Measurements from ENCODE around the gene FKTN.

FKTN gene

DNA sequence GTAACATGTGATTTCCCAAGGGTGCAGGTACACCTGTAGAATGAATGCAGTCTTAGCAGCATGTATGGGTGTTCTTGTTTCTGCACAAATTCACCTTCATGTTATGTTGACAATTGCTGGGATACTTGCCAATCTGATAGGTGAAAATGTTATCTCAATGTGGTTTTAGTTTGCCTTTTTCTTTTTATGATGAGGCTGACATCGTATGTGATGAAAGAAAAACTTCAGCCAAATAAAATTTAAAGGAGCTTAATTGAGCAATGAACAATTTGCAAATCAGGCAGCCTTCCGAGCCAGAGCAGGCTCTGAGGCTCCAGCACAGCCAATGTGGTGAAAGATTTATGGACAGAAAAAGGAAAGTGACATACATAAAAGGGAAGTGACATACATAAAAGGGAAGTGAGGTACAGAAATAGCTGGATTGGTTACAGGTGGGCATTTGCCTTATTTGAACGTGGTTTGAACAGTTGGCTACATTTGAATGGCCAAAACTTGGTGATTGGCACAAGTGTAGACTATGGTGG is 114.8 kb downstream of the FKTN start:
- H3K4me1 ChIP-seq (ENCODE audit: insufficient read depth, low read length, severe bottlenecking), result peaks cover 10% of the 10 kb centered on the region
- H3K27me3 ChIP-seq (ENCODE audit: insufficient read depth, low read length), result no peaks in the 10 kb centered on the region
- H3K79me2 ChIP-seq (ENCODE audit: insufficient read depth, low read length), result no peaks in the 10 kb centered on the region
- no peak overlapping the region for H3K4me3 ChIP-seq (ENCODE audit: low read depth, low read length, poor library complexity, severe bottlenecking)
- H3K27ac ChIP-seq (ENCODE audit: low read depth, low read length, poor library complexity, severe bottlenecking), result no peak overlapping the region
- TF ChIP-seq EZH2 (IDR thresholded peaks at IDR 0.05; ENCODE audit: borderline replicate concordance, low read length) (no peak), CTCF (IDR thresholded peaks at IDR 0.05; ENCODE audit: low read length) (no peak)
- H4K20me1 ChIP-seq (ENCODE audit: insufficient read depth, low read length), result no peaks in the 10 kb centered on the region
- no peaks in the 10 kb centered on the region for H3K9me2 ChIP-seq (ENCODE audit: low read depth, low read length)
- H3K36me3 ChIP-seq (ENCODE audit: insufficient read depth, low read length), result no peaks in the 10 kb centered on the region
- H3K9ac ChIP-seq (ENCODE audit: low read length), result no peak overlapping the region
- no peaks in the 10 kb centered on the region for H3K9me3 ChIP-seq (ENCODE audit: low read length)
- H3K4me2 ChIP-seq (ENCODE audit: low read length), result peak overlapping the region; percentile 5; the same call in 1 of the 2 replicates
- peak overlapping the region; percentile 34; the same call in 1 of the 2 replicates for H2AFZ ChIP-seq (ENCODE audit: low read length)
- no peaks in the 10 kb centered on the region for H3F3A ChIP-seq (ENCODE audit: insufficient read depth, low read length)

DNA sequence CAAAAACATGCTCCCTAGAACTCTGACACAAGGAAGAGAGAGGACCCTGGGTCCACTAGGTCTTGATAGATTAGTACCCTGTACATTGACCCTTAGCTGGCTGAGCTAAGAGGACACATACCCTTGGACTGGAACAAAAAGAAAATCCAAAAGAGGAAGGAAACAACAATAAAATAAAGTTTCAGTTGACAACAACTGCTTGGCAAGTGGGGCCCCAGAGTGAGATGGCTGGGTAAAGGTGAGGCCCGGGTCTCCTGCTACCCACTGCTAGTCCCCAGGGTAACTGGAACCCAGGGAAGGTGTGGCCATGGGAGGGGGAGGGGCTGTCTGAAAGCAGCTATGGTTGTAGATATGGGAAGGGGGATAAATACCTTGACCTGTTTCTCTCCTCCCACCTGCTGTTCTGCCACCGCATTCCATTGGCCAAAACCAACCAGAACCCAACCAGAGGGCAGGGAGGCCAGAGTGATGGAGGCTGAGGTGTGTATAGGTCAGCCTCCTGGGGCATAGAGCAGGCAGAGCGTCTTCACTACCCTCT is 116.0 kb downstream of the FKTN start:
- TF ChIP-seq CTCF (IDR thresholded peaks at IDR 0.05; ENCODE audit: low read length), result no peak
- TF ChIP-seq EZH2 (IDR thresholded peaks at IDR 0.05; ENCODE audit: borderline replicate concordance, low read length), result no peak
- Histone ChIP-seq H3K27me3 (ENCODE audit: insufficient read depth, low read length) (no peaks in the 10 kb centered on the region), H3K9ac (ENCODE audit: low read length) (no peak overlapping the region), H3K27ac (ENCODE audit: low read depth, low read length, poor library complexity, severe bottlenecking) (no peak overlapping the region), H2AFZ (ENCODE audit: low read length) (no peak overlapping the region), H3K9me3 (ENCODE audit: low read length) (no peaks in the 10 kb centered on the region), H3F3A (ENCODE audit: insufficient read depth, low read length) (no peaks in the 10 kb centered on the region), H3K36me3 (ENCODE audit: insufficient read depth, low read length) (no peaks in the 10 kb centered on the region), H3K4me1 (ENCODE audit: insufficient read depth, low read length, severe bottlenecking) (peaks cover 10% of the 10 kb centered on the region), H3K4me3 (ENCODE audit: low read depth, low read length, poor library complexity, severe bottlenecking) (no peak overlapping the region), H3K9me2 (ENCODE audit: low read depth, low read length) (no peaks in the 10 kb centered on the region), H4K20me1 (ENCODE audit: insufficient read depth, low read length) (no peaks in the 10 kb centered on the region), H3K4me2 (ENCODE audit: low read length) (no peak overlapping the region), H3K79me2 (ENCODE audit: insufficient read depth, low read length) (no peaks in the 10 kb centered on the region)

DNA sequence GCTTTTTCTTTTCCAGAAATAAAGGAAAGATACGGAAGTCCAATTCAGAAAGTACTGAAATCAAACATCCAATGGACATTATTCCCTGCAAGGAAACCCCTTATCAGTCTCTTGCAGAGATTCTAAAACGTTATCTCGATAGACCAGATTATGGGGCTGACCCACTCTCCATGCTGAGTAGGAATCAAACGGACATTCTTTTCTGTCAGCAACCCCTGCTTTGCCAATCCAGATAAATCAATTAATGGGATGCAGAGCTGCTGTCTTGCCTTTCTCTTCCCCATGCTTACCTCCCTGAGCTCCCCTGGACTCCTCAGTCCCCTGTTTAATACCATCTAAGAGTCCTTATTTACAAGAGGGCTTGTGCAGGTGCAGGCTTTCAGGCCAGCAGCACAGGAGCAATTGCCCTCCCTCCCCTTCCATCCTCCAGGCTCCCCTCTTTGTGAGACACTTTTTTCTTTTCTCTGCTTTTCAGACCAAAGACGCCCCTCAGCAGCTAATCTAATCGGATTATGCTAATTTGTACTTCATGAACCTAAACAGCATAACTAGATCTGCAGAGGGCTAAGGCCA is 118.5 kb downstream of the FKTN start:
- Histone ChIP-seq H3K79me2 (ENCODE audit: insufficient read depth, low read length) (no peaks in the 10 kb centered on the region), H4K20me1 (ENCODE audit: insufficient read depth, low read length) (no peaks in the 10 kb centered on the region), H3F3A (ENCODE audit: insufficient read depth, low read length) (no peaks in the 10 kb centered on the region), H2AFZ (ENCODE audit: low read length) (no peak overlapping the region), H3K9ac (ENCODE audit: low read length) (no peak overlapping the region), H3K27me3 (ENCODE audit: insufficient read depth, low read length) (no peaks in the 10 kb centered on the region), H3K4me3 (ENCODE audit: low read depth, low read length, poor library complexity, severe bottlenecking) (no peak overlapping the region), H3K9me3 (ENCODE audit: low read length) (no peaks in the 10 kb centered on the region), H3K4me2 (ENCODE audit: low read length) (no peak overlapping the region), H3K36me3 (ENCODE audit: insufficient read depth, low read length) (no peaks in the 10 kb centered on the region), H3K27ac (ENCODE audit: low read depth, low read length, poor library complexity, severe bottlenecking) (no peak overlapping the region), H3K4me1 (ENCODE audit: insufficient read depth, low read length, severe bottlenecking) (peaks cover 10% of the 10 kb centered on the region), H3K9me2 (ENCODE audit: low read depth, low read length) (no peaks in the 10 kb centered on the region)
- TF ChIP-seq CTCF (IDR thresholded peaks at IDR 0.05; ENCODE audit: low read length) (no peak), EZH2 (IDR thresholded peaks at IDR 0.05; ENCODE audit: borderline replicate concordance, low read length) (no peak)
